PC-9 (cell line): Measurements from ENCODE around the gene PATJ. TPM values are rescaled to one million over a fixed set of nuclear protein-coding genes. Genes with fewer than 3 reads are reported as not detected.

Experiments used
- BruUV-seq: library from RNA; stranded (reverse); fragments of 400-500 nt; replicated peaks from 2 replicates; lab custom pipeline; 2021; lab: Mats Ljungman, UMichigan
- CTCF ChIA-PET: fragments of 300-600 bp; sonication (Branson Sonifier 250); formaldehyde crosslinking; loops from one replicate; lab custom pipeline; 2022; ENCODE audit warnings: antibody characterized with exemption; lab: Charles Lee
- POLR2A ChIA-PET: fragments of 300-600 bp; sonication (Branson Sonifier 250); formaldehyde crosslinking; loops from one replicate; lab custom pipeline; 2022; ENCODE audit warnings: antibody characterized with exemption; ENCODE audit not compliant: unreplicated experiment; lab: Charles Lee
- DNase-seq, 2 experiments: peaks; one replicate each; pipeline versions ENCODE4 v3.0.0 to v3.0.0-alpha.2; 2015 to 2022; ENCODE audit warnings: mixed read lengths in 1 of 2
- H2AFZ ChIP-seq: fragments of 200-600 bp; sonication (generic); 2 replicates; pipeline ENCODE4 v1.8.1; 2017; ENCODE audit warnings: antibody characterized with exemption
- H3F3A ChIP-seq: fragments of 200-600 bp; sonication (generic); 2 replicates; pipeline ENCODE4 v1.8.1; 2017; ENCODE audit warnings: antibody characterized with exemption, mild to moderate bottlenecking, low read depth; ENCODE audit not compliant: insufficient read depth
- H3K27ac ChIP-seq: fragments of 200-600 bp; sonication (generic); 2 replicates; pipeline ENCODE4 v1.6.1; 2016; ENCODE audit warnings: mixed run types
- H3K27me3 ChIP-seq: fragments of 200-600 bp; sonication (generic); 2 replicates; pipeline ENCODE4 v1.6.1; 2016; ENCODE audit warnings: low read depth, mixed run types; ENCODE audit not compliant: insufficient read depth
- H3K36me3 ChIP-seq: fragments of 200-600 bp; sonication (generic); 2 replicates; pipeline ENCODE4 v1.6.1; 2016; ENCODE audit warnings: low read depth, mixed run types
- H3K4me1 ChIP-seq: fragments of 200-600 bp; sonication (generic); replicated peaks from 2 replicates; pipeline ENCODE4 v1.6.1; 2016; ENCODE audit warnings: mixed run types; ENCODE audit not compliant: insufficient read depth
- H3K4me2 ChIP-seq: fragments of 200-600 bp; sonication (generic); 2 replicates; pipeline ENCODE4 v1.6.1; 2017; ENCODE audit warnings: mixed run types
- H3K4me3 ChIP-seq: fragments of 200-600 bp; sonication (generic); 2 replicates; pipeline ENCODE4 v1.6.1; 2016; ENCODE audit warnings: mixed run types
- H3K79me2 ChIP-seq: fragments of 200-600 bp; sonication (generic); 2 replicates; pipeline ENCODE4 v1.6.1; 2017; ENCODE audit warnings: low read depth, mixed run types
- H3K9me2 ChIP-seq: fragments of 200-600 bp; sonication (generic); 2 replicates; pipeline ENCODE4 v1.8.1; 2017; ENCODE audit warnings: mild to moderate bottlenecking; ENCODE audit not compliant: insufficient read depth
- H3K9me3 ChIP-seq: fragments of 200-600 bp; sonication (generic); 2 replicates; pipeline ENCODE4 v1.8.1; 2016; ENCODE audit warnings: low read depth; ENCODE audit not compliant: insufficient read depth
- H4K20me1 ChIP-seq: fragments of 200-600 bp; sonication (generic); 2 replicates; pipeline ENCODE4 v1.8.1; 2017; ENCODE audit not compliant: insufficient read depth
- EZH2 ChIP-seq: fragments of 200-600 bp; sonication (generic); IDR thresholded peaks from 2 replicates; pipeline ENCODE4 v1.8.0; 2017; ENCODE audit warnings: antibody characterized with exemption, low read depth
- intact Hi-C: fragments of 100-400 bp; cut with micrococcal nuclease; formaldehyde crosslinking; loops from one replicate; pipeline ENCODE4 v1.10.0; 2022; ENCODE audit not compliant: unreplicated experiment
- total RNA-seq: library from RNA; stranded (reverse); gene quantifications from 2 replicates; pipeline ENCODE4 v1.2.3, GENCODE V29; 2021
- TF ChIP-seq, protein P1 (sequence below): fragments of 200-600 bp; sonication (generic); conservative IDR thresholded peaks from 2 replicates; pipeline ENCODE4 v1.6.1; 2017; ENCODE audit warnings: mixed run types, antibody characterized with exemption, mild to moderate bottlenecking, moderate library complexity

The PATJ gene
- total RNA-seq, 1 experiment from 2014 or later = 91.0 TPM

GRCh38 chr1:61748566-61748965 is 6.3 kb downstream of the PATJ start:
- no peaks in the 10 kb centered on the region for H3K9me3 ChIP-seq
- no peak for TF ChIP-seq EZH2
- TF ChIP-seq, protein P1, sequence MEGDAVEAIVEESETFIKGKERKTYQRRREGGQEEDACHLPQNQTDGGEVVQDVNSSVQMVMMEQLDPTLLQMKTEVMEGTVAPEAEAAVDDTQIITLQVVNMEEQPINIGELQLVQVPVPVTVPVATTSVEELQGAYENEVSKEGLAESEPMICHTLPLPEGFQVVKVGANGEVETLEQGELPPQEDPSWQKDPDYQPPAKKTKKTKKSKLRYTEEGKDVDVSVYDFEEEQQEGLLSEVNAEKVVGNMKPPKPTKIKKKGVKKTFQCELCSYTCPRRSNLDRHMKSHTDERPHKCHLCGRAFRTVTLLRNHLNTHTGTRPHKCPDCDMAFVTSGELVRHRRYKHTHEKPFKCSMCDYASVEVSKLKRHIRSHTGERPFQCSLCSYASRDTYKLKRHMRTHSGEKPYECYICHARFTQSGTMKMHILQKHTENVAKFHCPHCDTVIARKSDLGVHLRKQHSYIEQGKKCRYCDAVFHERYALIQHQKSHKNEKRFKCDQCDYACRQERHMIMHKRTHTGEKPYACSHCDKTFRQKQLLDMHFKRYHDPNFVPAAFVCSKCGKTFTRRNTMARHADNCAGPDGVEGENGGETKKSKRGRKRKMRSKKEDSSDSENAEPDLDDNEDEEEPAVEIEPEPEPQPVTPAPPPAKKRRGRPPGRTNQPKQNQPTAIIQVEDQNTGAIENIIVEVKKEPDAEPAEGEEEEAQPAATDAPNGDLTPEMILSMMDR = no peak
- no peaks in the 10 kb centered on the region; the same call in none of the 2 replicates for H4K20me1 ChIP-seq
- H3K4me1 ChIP-seq = peaks cover 43% of the 10 kb centered on the region
- BruUV-seq = no TSS peak
- ChIA-PET CTCF (no interaction called here), POLR2A (no interaction called here)
- DNase-seq = no peak
- no peak overlapping the region for H3K27ac ChIP-seq
- no peak overlapping the region for H3K4me2 ChIP-seq
- H2AFZ ChIP-seq = no peak overlapping the region
- H3F3A ChIP-seq = peaks cover 22% of the 10 kb centered on the region
- peaks cover 16% of the 10 kb centered on the region for H3K36me3 ChIP-seq
- H3K79me2 ChIP-seq = peaks cover 99% of the 10 kb centered on the region
- no peaks in the 10 kb centered on the region for H3K27me3 ChIP-seq
- intact Hi-C loops = no loop called here
- H3K9me2 ChIP-seq = no peaks in the 10 kb centered on the region
- H3K4me3 ChIP-seq = no peak overlapping the region

GRCh38 chr1:61749574-61749973 is 7.3 kb downstream of the PATJ start:
- Histone ChIP-seq H3K36me3 (peaks cover 16% of the 10 kb centered on the region), H3F3A (peaks cover 21% of the 10 kb centered on the region), H3K79me2 (peaks cover 97% of the 10 kb centered on the region), H3K27ac (no peak overlapping the region), H4K20me1 (no peaks in the 10 kb centered on the region; the same call in none of the 2 replicates), H3K4me3 (no peak overlapping the region), H3K4me1 (peaks cover 43% of the 10 kb centered on the region), H2AFZ (no peak overlapping the region), H3K9me3 (no peaks in the 10 kb centered on the region), H3K4me2 (no peak overlapping the region), H3K9me2 (no peaks in the 10 kb centered on the region), H3K27me3 (no peaks in the 10 kb centered on the region)
- TF ChIP-seq, protein P1 = no peak
- no peak for TF ChIP-seq EZH2
- intact Hi-C loops = no loop called here
- CTCF ChIA-PET = interaction anchor here (0.6 kb wide), 1 partner anchor 248 kb away, joined by 4 read pairs; no protein-coding TSS in a partner anchor
- no peak for DNase-seq
- BruUV-seq = no TSS peak
- POLR2A ChIA-PET = interaction anchor here (0.6 kb wide), 2 partner anchors 38 to 668 kb away, joined by 6 to 11 read pairs; no protein-coding TSS in a partner anchor

GRCh38 chr1:61752921-61753389 is 10.7 kb downstream of the PATJ start:
- BruUV-seq = no TSS peak
- ChIA-PET CTCF (no interaction called here), POLR2A (no interaction called here)
- no peak overlapping the region for H3K4me3 ChIP-seq
- peaks cover 17% of the 10 kb centered on the region for H3F3A ChIP-seq
- H3K27me3 ChIP-seq = no peaks in the 10 kb centered on the region
- H3K36me3 ChIP-seq = peaks cover 15% of the 10 kb centered on the region
- TF ChIP-seq, protein P1 = no peak
- no peak for TF ChIP-seq EZH2
- intact Hi-C loops = loop anchor here (5.0 kb wide), 1 partner anchor 346 kb away; no protein-coding TSS in a partner anchor
- no peaks in the 10 kb centered on the region for H3K9me3 ChIP-seq
- no peak for DNase-seq
- no peaks in the 10 kb centered on the region for H3K9me2 ChIP-seq
- peaks cover 97% of the 10 kb centered on the region for H3K79me2 ChIP-seq
- no peaks in the 10 kb centered on the region; the same call in none of the 2 replicates for H4K20me1 ChIP-seq
- no peak overlapping the region for H3K4me2 ChIP-seq
- H2AFZ ChIP-seq = no peak overlapping the region
- H3K4me1 ChIP-seq = peaks cover 24% of the 10 kb centered on the region
- peak overlapping the region; percentile 32; the same call in 1 of the 2 replicates for H3K27ac ChIP-seq
